ENCODE data around the gene PHACTR4. TPM values are rescaled to one million over a fixed set of nuclear protein-coding genes. Genes with fewer than 3 reads are reported as not detected.
"Not testable (repeated sequence)": the region's sequence is repeated elsewhere in the genome, so short reads cannot be mapped to it uniquely, and the experiment has no call there.

Gene PHACTR4
- total RNA-seq, 2 experiments from 2014 or later = 20.3 to 20.9 TPM

- Mint-ChIP-seq H3K4me1 (ENCODE audit: low read depth) (peaks cover 38% of the 10 kb centered on the region), H3K27ac (peak overlapping the region; percentile 95), H3K4me3 (peak overlapping the region; percentile 94), H3K9me3 (no peaks in the 10 kb centered on the region), H3K27me3 (no peaks in the 10 kb centered on the region), H3K36me3 (ENCODE audit: low read depth) (peaks cover 66% of the 10 kb centered on the region)
- CTCF ChIA-PET = no interaction called here
- ATAC-seq (no peak), DNase-seq (peak; percentile 13)
- POLR2A ChIA-PET = interaction anchor here (0.6 to 9.9 kb wide), 13 partner anchors 10 to 295 kb away, joined by 3 to 315 read pairs (median 4); partner anchors contain the start of genes RNU11, TAF12 and TRNAU1AP
- no peak for TF ChIP-seq CTCF (IDR thresholded peaks at IDR 0.05)
- intact Hi-C loops (cut with micrococcal nuclease) = no loop called here
Observed at GRCh38 chr1:28512058-28512611, 142.6 kb downstream of the PHACTR4 start.

GRCh38 chr1:28514445-28514933 is 144.9 kb downstream of the PHACTR4 start:
- peak overlapping the region; percentile 3 for H3K4me3 Mint-ChIP-seq
- DNase-seq = peak; percentile 14
- intact Hi-C loops (cut with micrococcal nuclease); H3K9me3 Mint-ChIP-seq; H3K27ac Mint-ChIP-seq; H3K27me3 Mint-ChIP-seq; ATAC-seq; CTCF ChIA-PET: not testable (repeated sequence)
- POLR2A ChIA-PET = interaction anchor here (0.6 to 9.9 kb wide), 6 partner anchors 7 to 134 kb away, joined by 4 to 315 read pairs (median 42); partner anchors contain the start of genes RCC1 and RNU11
- H3K4me1 Mint-ChIP-seq (ENCODE audit: low read depth) = peaks cover 40% of the 10 kb centered on the region
- H3K36me3 Mint-ChIP-seq (ENCODE audit: low read depth) = peaks cover 50% of the 10 kb centered on the region

GRCh38 chr1:28516518-28516956 is 147.0 kb downstream of the PHACTR4 start:
- DNase-seq = no peak
- H3K9me3 Mint-ChIP-seq = no peaks in the 10 kb centered on the region
- H3K27me3 Mint-ChIP-seq = no peaks in the 10 kb centered on the region
- POLR2A ChIA-PET = interaction anchor here (0.6 to 6.5 kb wide), 6 partner anchors 9 to 276 kb away, joined by 3 to 79 read pairs (median 4); partner anchors contain the start of genes RCC1 and TAF12
- intact Hi-C loops (cut with micrococcal nuclease) = loop anchor here (5.0 kb wide), 3 partner anchors 66 to 361 kb away; partner anchors contain the start of gene TAF12
- no peak for TF ChIP-seq CTCF (IDR thresholded peaks at IDR 0.05)
- H3K4me3 Mint-ChIP-seq = peak overlapping the region; percentile 81
- H3K36me3 Mint-ChIP-seq (ENCODE audit: low read depth) = peaks cover 40% of the 10 kb centered on the region
- H3K4me1 Mint-ChIP-seq (ENCODE audit: low read depth) = peaks cover 29% of the 10 kb centered on the region
- H3K27ac Mint-ChIP-seq = peak overlapping the region; percentile 91
- no peak for ATAC-seq
- CTCF ChIA-PET = interaction anchor here (0.9 to 1.6 kb wide), 4 partner anchors 9 to 361 kb away, joined by 3 to 6 read pairs (median 4); no protein-coding TSS in a partner anchor

- peak overlapping the region; percentile 81 for H3K4me3 Mint-ChIP-seq
- peak overlapping the region; percentile 91 for H3K27ac Mint-ChIP-seq
- no peaks in the 10 kb centered on the region for H3K9me3 Mint-ChIP-seq
- peaks cover 30% of the 10 kb centered on the region for H3K4me1 Mint-ChIP-seq (ENCODE audit: low read depth)
- no peak for TF ChIP-seq CTCF (IDR thresholded peaks at IDR 0.05)
- no peaks in the 10 kb centered on the region for H3K27me3 Mint-ChIP-seq
- peaks cover 38% of the 10 kb centered on the region for H3K36me3 Mint-ChIP-seq (ENCODE audit: low read depth)
- ChIA-PET POLR2A (interaction anchor here (1.3 to 6.5 kb wide), 4 partner anchors 10 to 269 kb away, joined by 5 to 79 read pairs (median 42); partner anchors contain the start of genes RCC1 and RNU11), CTCF (interaction anchor here (1.3 to 2.3 kb wide), 3 partner anchors 8 to 86 kb away, joined by 7 to 10 read pairs (median 7); no protein-coding TSS in a partner anchor)
- peak; percentile 8 for ATAC-seq
- DNase-seq = no peak
- intact Hi-C loops (cut with micrococcal nuclease) = loop anchor here (5.0 kb wide), 3 partner anchors 65 to 360 kb away; partner anchors contain the start of gene TAF12
Observed at GRCh38 chr1:28517649-28517999, 148.1 kb downstream of the PHACTR4 start.

GRCh38 chr1:28518000-28518744 is 148.6 kb downstream of the PHACTR4 start:
- peak; percentile 99 for TF ChIP-seq CTCF (IDR thresholded peaks at IDR 0.05)
- Mint-ChIP-seq H3K4me1 (ENCODE audit: low read depth) (peaks cover 29% of the 10 kb centered on the region), H3K4me3 (peak overlapping the region; percentile 81), H3K27me3 (no peaks in the 10 kb centered on the region), H3K27ac (peak overlapping the region; percentile 91), H3K36me3 (ENCODE audit: low read depth) (peaks cover 37% of the 10 kb centered on the region), H3K9me3 (no peaks in the 10 kb centered on the region)
- DNase-seq (peak; percentile 93), ATAC-seq (peak; percentile 81)
- CTCF ChIA-PET = interaction anchor here (1.0 to 2.3 kb wide), 5 partner anchors 9 to 219 kb away, joined by 3 to 10 read pairs (median 7); partner anchors contain the start of gene YTHDF2
- intact Hi-C loops (cut with micrococcal nuclease) = loop anchor here (5.0 kb wide), 3 partner anchors 64 to 359 kb away; partner anchors contain the start of gene TAF12
- POLR2A ChIA-PET = interaction anchor here (0.6 to 6.5 kb wide), 14 partner anchors 10 to 689 kb away, joined by 3 to 79 read pairs (median 4); partner anchors contain the start of genes MED18, RCC1 and RNU11
